GM12878 (cell line): ENCODE results near the gene PEX1. TPM values are rescaled to one million over a fixed set of nuclear protein-coding genes. Genes with fewer than 3 reads are reported as not detected.

Source experiments
- EP300 ChIP-seq, 2 experiments: fragments of 150-350 bp in 1 of 2; IDR thresholded peaks; 2 replicates each; pipeline ENCODE4 v1.6.1; 2011 to 2012; ENCODE audit warnings: low read depth in 2 of 2, low read length in 2 of 2, borderline replicate concordance in 1 of 2, improper control_type of control experiment in 1 of 2, inconsistent platforms in 1 of 2; ENCODE audit not compliant: control insufficient read depth in 1 of 2
- FOS ChIP-seq: IDR thresholded peaks from 3 replicates; pipeline ENCODE4 v1.6.1; 2011; ENCODE audit warnings: borderline replicate concordance; ENCODE audit not compliant: insufficient read length; ENCODE audit errors: extremely low read depth
- FOXK2 ChIP-seq: fragments of 450-650 bp; IDR thresholded peaks from 2 replicates; pipeline ENCODE4 v1.6.1; 2017; ENCODE audit warnings: mild to moderate bottlenecking, moderate library complexity
- NFXL1 ChIP-seq: fragments of 450-650 bp; IDR thresholded peaks from 2 replicates; pipeline ENCODE4 v1.6.1; 2017; ENCODE audit warnings: antibody characterized with exemption, mild to moderate bottlenecking, borderline replicate concordance
- RAD51 ChIP-seq: fragments of 450-650 bp; IDR thresholded peaks from 2 replicates; pipeline ENCODE4 v1.6.1; 2016; ENCODE audit warnings: moderate library complexity, mild to moderate bottlenecking, inconsistent platforms
- ZBTB40 ChIP-seq: fragments of 450-650 bp; IDR thresholded peaks from 2 replicates; pipeline ENCODE4 v1.6.1; 2016; ENCODE audit warnings: mild to moderate bottlenecking, moderate library complexity, borderline replicate concordance
- ZNF217 ChIP-seq: fragments of 450-650 bp; IDR thresholded peaks from 2 replicates; pipeline ENCODE4 v1.6.1; 2017; ENCODE audit warnings: antibody characterized with exemption, mild to moderate bottlenecking
- ZSCAN29 ChIP-seq: fragments of 450-650 bp; IDR thresholded peaks from 2 replicates; pipeline ENCODE4 v1.6.1; 2017; ENCODE audit warnings: mild to moderate bottlenecking, moderate library complexity
- polyA plus RNA-seq, 11 experiments: library from polyadenylated mRNA; depleted of rRNA in 4 of 11; unstranded in 6 of 11; stranded (reverse) in 5 of 11; fragments of >200 nt; fragmentation: Nextera tagmentation in 4 of 11; fragmentation: Illumina TruSeq in 1 of 11; extraction: Ambion mirVana in 4 of 11; extraction: Trizol in 1 of 11; gene quantifications; 1 replicate in 1 of 11; 2 replicates in 10 of 11; pipeline versions ENCODE4 v1.2.1 to v1.2.3, GENCODE V29; 2011 to 2016; ENCODE audit warnings: inconsistent platforms in 2 of 11, missing spikeins in 2 of 11, low read depth in 1 of 11
- total RNA-seq, 4 experiments: library from RNA; depleted of rRNA in 3 of 4; stranded (reverse); fragments of >200 nt in 3 of 4; fragmentation: Illumina TruSeq in 1 of 4; extraction: Trizol in 1 of 4; gene quantifications; 2 replicates each; pipeline versions ENCODE4 v1.2.1 to v1.2.3, GENCODE V29; 2013 to 2021

The PEX1 gene
- total and polyA plus RNA-seq, 10 of the 15 experiments (the other 5 are each of a cell fraction or from before 2014, with no cell fraction given): 6.7 to 22.9 (median 15.4) TPM

- TF ChIP-seq FOXK2 (no peak), ZBTB40 (no peak), EP300 (IDR thresholded peaks at IDR 0.05; ENCODE audit: borderline replicate concordance in 1 of 2, control insufficient read depth in 1 of 2, low read depth in 2 of 2, low read length in 2 of 2) (no peak), ZSCAN29 (no peak), FOS (no peak), NFXL1 (no peak), RAD51 (no peak), ZNF217 (no peak)
These were observed 90.3 kb downstream of the PEX1 start (continued) for GRCh38 chr7:92437956-92438491.

Other genes starting within 250 kb of the PEX1 start
- 18.4 and 20.7 TPM in 2 replicates for gene GATAD1, start 81.0 kb downstream of the PEX1 start, total RNA-seq (2014; rRNA removed)
- 16.0 and 17.0 TPM in 2 replicates for gene GATAD1, start 81.0 kb downstream of the PEX1 start, total RNA-seq (2014; rRNA removed; fragmentation: Illumina TruSeq; extraction: Trizol)
- gene GATAD1, start 81.0 kb downstream of the PEX1 start, total RNA-seq (2021): 11.9 and 12.4 TPM in 2 replicates
- 45.2 and 52.2 TPM in 2 replicates for gene GATAD1, start 81.0 kb downstream of the PEX1 start, polyA plus RNA-seq (2011; rRNA removed)
- gene GATAD1, start 81.0 kb downstream of the PEX1 start, polyA plus RNA-seq (2014; fragmentation: Illumina TruSeq; extraction: Trizol): 19.8 and 25.5 TPM in 2 replicates
- 1 to 10 TPM; 5.5 to 6.6 TPM for gene GATAD1, start 81.0 kb downstream of the PEX1 start, polyA plus RNA-seq (2014; fragmentation: Nextera tagmentation; extraction: Ambion mirVana)
- 15.9 and 18.7 TPM in 2 replicates for gene GATAD1, start 81.0 kb downstream of the PEX1 start, polyA plus RNA-seq (2014; rRNA removed)
- gene GATAD1, start 81.0 kb downstream of the PEX1 start, polyA plus RNA-seq (2016; fragmentation: Nextera tagmentation; extraction: Ambion mirVana): 1 to 10 TPM; 8.9 to 9.1 TPM
- gene ERVW-1, start 50.6 kb downstream of the PEX1 start, total RNA-seq (2014; rRNA removed): not detected in 2 replicates
- gene ERVW-1, start 50.6 kb downstream of the PEX1 start, total RNA-seq (2014; rRNA removed; fragmentation: Illumina TruSeq; extraction: Trizol): not detected in 2 replicates
- not detected in 2 replicates for gene ERVW-1, start 50.6 kb downstream of the PEX1 start, total RNA-seq (2021)
- gene ERVW-1, start 50.6 kb downstream of the PEX1 start, polyA plus RNA-seq (2011; rRNA removed): not detected in 2 replicates
- gene ERVW-1, start 50.6 kb downstream of the PEX1 start, polyA plus RNA-seq (2014; fragmentation: Illumina TruSeq; extraction: Trizol): not detected in 2 replicates
- not detected for gene ERVW-1, start 50.6 kb downstream of the PEX1 start, polyA plus RNA-seq (2014; fragmentation: Nextera tagmentation; extraction: Ambion mirVana)
- gene ERVW-1, start 50.6 kb downstream of the PEX1 start, polyA plus RNA-seq (2014; rRNA removed): not detected in 2 replicates
- gene ERVW-1, start 50.6 kb downstream of the PEX1 start, polyA plus RNA-seq (2016; fragmentation: Nextera tagmentation; extraction: Ambion mirVana): under 1 TPM in 1 of 2 experiments, not detected in 1; 0.05 TPM
- 10.2 and 10.8 TPM in 2 replicates for gene RBM48, start 275 bp upstream of the PEX1 start, total RNA-seq (2014; rRNA removed)
- 11.1 and 11.2 TPM in 2 replicates for gene RBM48, start 275 bp upstream of the PEX1 start, total RNA-seq (2014; rRNA removed; fragmentation: Illumina TruSeq; extraction: Trizol)
- 8.5 and 8.6 TPM in 2 replicates for gene RBM48, start 275 bp upstream of the PEX1 start, total RNA-seq (2021)
- 9.7 and 13.0 TPM in 2 replicates for gene RBM48, start 275 bp upstream of the PEX1 start, polyA plus RNA-seq (2011; rRNA removed)
- 13.9 and 16.7 TPM in 2 replicates for gene RBM48, start 275 bp upstream of the PEX1 start, polyA plus RNA-seq (2014; fragmentation: Illumina TruSeq; extraction: Trizol)
- gene RBM48, start 275 bp upstream of the PEX1 start, polyA plus RNA-seq (2014; fragmentation: Nextera tagmentation; extraction: Ambion mirVana): 10 to 100 TPM; 12.0 to 14.7 TPM
- 8.9 and 10.7 TPM in 2 replicates for gene RBM48, start 275 bp upstream of the PEX1 start, polyA plus RNA-seq (2014; rRNA removed)
- 10 to 100 TPM; 12.8 to 14.3 TPM for gene RBM48, start 275 bp upstream of the PEX1 start, polyA plus RNA-seq (2016; fragmentation: Nextera tagmentation; extraction: Ambion mirVana)
- 19.9 and 27.6 TPM in 2 replicates for gene FAM133B, start 61.9 kb upstream of the PEX1 start, total RNA-seq (2014; rRNA removed)
- gene FAM133B, start 61.9 kb upstream of the PEX1 start, total RNA-seq (2014; rRNA removed; fragmentation: Illumina TruSeq; extraction: Trizol): 48.9 and 49.5 TPM in 2 replicates
- 20.8 and 23.7 TPM in 2 replicates for gene FAM133B, start 61.9 kb upstream of the PEX1 start, total RNA-seq (2021)
- gene FAM133B, start 61.9 kb upstream of the PEX1 start, polyA plus RNA-seq (2011; rRNA removed): 47.1 and 68.8 TPM in 2 replicates
- 40.0 and 52.8 TPM in 2 replicates for gene FAM133B, start 61.9 kb upstream of the PEX1 start, polyA plus RNA-seq (2014; fragmentation: Illumina TruSeq; extraction: Trizol)
- 10 to 100 TPM; 31.0 to 39.7 TPM for gene FAM133B, start 61.9 kb upstream of the PEX1 start, polyA plus RNA-seq (2014; fragmentation: Nextera tagmentation; extraction: Ambion mirVana)
- 18.6 and 21.3 TPM in 2 replicates for gene FAM133B, start 61.9 kb upstream of the PEX1 start, polyA plus RNA-seq (2014; rRNA removed)
- 10 to 100 TPM; 31.3 to 35.3 TPM for gene FAM133B, start 61.9 kb upstream of the PEX1 start, polyA plus RNA-seq (2016; fragmentation: Nextera tagmentation; extraction: Ambion mirVana)